ENCODE data around the gene SH3BP2. TPM values are rescaled to one million over a fixed set of nuclear protein-coding genes. Genes with fewer than 3 reads are reported as not detected.
A peak's percentile ranks its signal among the peaks of the same experiment; 100 is the strongest.

The SH3BP2 gene
- total RNA-seq, 1 donor from 2014 or later: 102 TPM

GRCh38 chr4:2804973-2805501 lies 12.2 kb downstream of the SH3BP2 start:
- Histone ChIP-seq H3K27ac (peak overlapping the region; percentile 87), H3K9me3 (no peaks in the 10 kb centered on the region), H3K4me3 (peak overlapping the region; percentile 21), H3K36me3 (no peaks in the 10 kb centered on the region), H3K27me3 (ENCODE audit: low read depth) (no peaks in the 10 kb centered on the region), H3K4me1 (peaks cover 92% of the 10 kb centered on the region)
- intact Hi-C loops (cut with DNase I): no loop called here
- no peak for ATAC-seq
- DNase-seq: peak; percentile 45
- no peak for TF ChIP-seq CTCF (IDR thresholded peaks at IDR 0.05)

- peak overlapping the region; percentile 21 for H3K4me3 ChIP-seq
- no peaks in the 10 kb centered on the region for H3K9me3 ChIP-seq
- ATAC-seq: peak; percentile 81 to 85
- TF ChIP-seq CTCF (IDR thresholded peaks at IDR 0.05): no peak
- peak; percentile 90 for DNase-seq
- intact Hi-C loops (cut with DNase I): no loop called here
- peaks cover 92% of the 10 kb centered on the region for H3K4me1 ChIP-seq
- no peaks in the 10 kb centered on the region for H3K27me3 ChIP-seq (ENCODE audit: low read depth)
- no peaks in the 10 kb centered on the region for H3K36me3 ChIP-seq
- H3K27ac ChIP-seq: peak overlapping the region; percentile 87
Measured at GRCh38 chr4:2805712-2806389, 13.0 kb downstream of the SH3BP2 start.

- Histone ChIP-seq H3K9me3 (no peaks in the 10 kb centered on the region), H3K4me1 (peaks cover 92% of the 10 kb centered on the region), H3K4me3 (peak overlapping the region; percentile 21), H3K27ac (peak overlapping the region; percentile 87), H3K36me3 (no peaks in the 10 kb centered on the region), H3K27me3 (ENCODE audit: low read depth) (no peaks in the 10 kb centered on the region)
- intact Hi-C loops (cut with DNase I): no loop called here
- ATAC-seq (peak; percentile 64), DNase-seq (peak; percentile 85)
- no peak for TF ChIP-seq CTCF (IDR thresholded peaks at IDR 0.05)
Measured at GRCh38 chr4:2806390-2807355, 13.8 kb downstream of the SH3BP2 start.

- no peak overlapping the region for H3K4me3 ChIP-seq
- TF ChIP-seq CTCF (IDR thresholded peaks at IDR 0.05): no peak
- intact Hi-C loops (cut with DNase I): no loop called here
- no peak for DNase-seq
- no peaks in the 10 kb centered on the region for H3K36me3 ChIP-seq
- H3K27me3 ChIP-seq (ENCODE audit: low read depth): no peaks in the 10 kb centered on the region
- ATAC-seq: no peak
- H3K9me3 ChIP-seq: no peaks in the 10 kb centered on the region
- peaks cover 95% of the 10 kb centered on the region for H3K4me1 ChIP-seq
- peak overlapping the region; percentile 87 for H3K27ac ChIP-seq
Measured at GRCh38 chr4:2807571-2807970, 14.7 kb downstream of the SH3BP2 start.

GRCh38 chr4:2808001-2808400 lies 15.1 kb downstream of the SH3BP2 start:
- DNase-seq (no peak), ATAC-seq (no peak)
- intact Hi-C loops (cut with DNase I): no loop called here
- Histone ChIP-seq H3K9me3 (no peaks in the 10 kb centered on the region), H3K27ac (peak overlapping the region; percentile 87), H3K4me3 (no peak overlapping the region), H3K27me3 (ENCODE audit: low read depth) (no peaks in the 10 kb centered on the region), H3K36me3 (no peaks in the 10 kb centered on the region), H3K4me1 (peaks cover 93% of the 10 kb centered on the region)
- TF ChIP-seq CTCF (IDR thresholded peaks at IDR 0.05): no peak

All from lower lobe of right lung (tissue), 2 donors.